Mammary epithelial cell (primary cell): ENCODE data around the gene C17orf75.

Experiments used
- EZH2 ChIP-seq: IDR thresholded peaks from 2 replicates; pipeline ENCODE4 v1.6.1; 2012; ENCODE audit warnings: low read length, inconsistent platforms, borderline replicate concordance
- TF ChIP-seq, protein P1 (sequence below), 2 donors: IDR thresholded peaks in 1 of 2; conservative IDR thresholded peaks in 1 of 2; 2 replicates each; pipeline ENCODE4 v1.5.1; 2011 to 2012; ENCODE audit warnings: inconsistent platforms in 2 of 2, low read length in 2 of 2, mild to moderate bottlenecking in 2 of 2, control low read depth in 1 of 2, low read depth in 1 of 2; ENCODE audit not compliant: insufficient read depth in 1 of 2; ENCODE audit errors: extremely low read depth in 1 of 2

DNA sequence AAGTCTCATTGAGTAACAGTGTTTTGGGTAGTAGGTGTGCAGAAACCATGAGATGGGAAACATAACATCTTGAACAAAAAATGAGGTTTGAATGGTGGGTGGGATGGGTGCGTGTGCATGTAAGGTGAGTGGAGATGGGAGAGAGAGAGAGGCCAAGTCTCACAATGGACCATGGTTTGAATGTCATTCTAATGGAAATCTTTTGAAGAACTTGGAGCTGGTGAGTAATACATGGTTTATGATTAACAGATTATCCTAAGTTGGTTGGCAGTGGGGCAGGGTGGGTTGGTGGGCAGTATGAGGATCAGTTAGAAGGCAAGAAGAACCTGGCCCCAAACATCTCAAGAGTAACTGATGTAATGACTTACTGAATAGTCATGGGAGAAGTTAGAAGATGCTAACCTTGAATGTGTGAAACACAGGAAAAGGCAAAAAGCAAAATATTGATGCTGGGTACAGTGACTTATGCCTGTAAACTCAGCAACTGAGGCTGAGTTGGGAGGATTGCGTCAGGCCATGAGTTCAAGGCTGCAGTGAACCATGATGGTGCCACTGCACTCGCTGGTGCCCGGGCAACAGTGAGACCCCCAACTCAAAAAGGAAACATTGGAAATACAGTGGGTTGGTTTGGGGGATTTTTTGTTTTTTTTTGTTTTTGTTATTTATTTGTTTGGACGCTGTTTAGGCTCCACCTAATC is 40.7 kb upstream of the C17orf75 start:
- TF ChIP-seq, protein P1, sequence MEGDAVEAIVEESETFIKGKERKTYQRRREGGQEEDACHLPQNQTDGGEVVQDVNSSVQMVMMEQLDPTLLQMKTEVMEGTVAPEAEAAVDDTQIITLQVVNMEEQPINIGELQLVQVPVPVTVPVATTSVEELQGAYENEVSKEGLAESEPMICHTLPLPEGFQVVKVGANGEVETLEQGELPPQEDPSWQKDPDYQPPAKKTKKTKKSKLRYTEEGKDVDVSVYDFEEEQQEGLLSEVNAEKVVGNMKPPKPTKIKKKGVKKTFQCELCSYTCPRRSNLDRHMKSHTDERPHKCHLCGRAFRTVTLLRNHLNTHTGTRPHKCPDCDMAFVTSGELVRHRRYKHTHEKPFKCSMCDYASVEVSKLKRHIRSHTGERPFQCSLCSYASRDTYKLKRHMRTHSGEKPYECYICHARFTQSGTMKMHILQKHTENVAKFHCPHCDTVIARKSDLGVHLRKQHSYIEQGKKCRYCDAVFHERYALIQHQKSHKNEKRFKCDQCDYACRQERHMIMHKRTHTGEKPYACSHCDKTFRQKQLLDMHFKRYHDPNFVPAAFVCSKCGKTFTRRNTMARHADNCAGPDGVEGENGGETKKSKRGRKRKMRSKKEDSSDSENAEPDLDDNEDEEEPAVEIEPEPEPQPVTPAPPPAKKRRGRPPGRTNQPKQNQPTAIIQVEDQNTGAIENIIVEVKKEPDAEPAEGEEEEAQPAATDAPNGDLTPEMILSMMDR (conservative IDR thresholded peaks at IDR 0.05 in 1 of 2, IDR thresholded peaks at IDR 0.05 in 1 of 2; ENCODE audit: extremely low read depth in 1 of 2, insufficient read depth in 1 of 2, low read depth in 1 of 2, low read length in 2 of 2): no peak
- no peak for TF ChIP-seq EZH2
